ENCODE data around the gene FAM3A. TPM values are rescaled to one million over a fixed set of nuclear protein-coding genes. Genes with fewer than 3 reads are reported as not detected.

The FAM3A gene
- polyA plus RNA-seq, 1 of the 3 experiments (the other 2 are of a cell fraction), result 42.1 TPM

GRCh38 chrX:154548028-154548316, 31.9 kb upstream of the FAM3A start:
- Histone ChIP-seq H3F3A (replicated peaks; ENCODE audit: insufficient read depth) (peaks cover 6% of the 10 kb centered on the region), H3K27me3 (ENCODE audit: insufficient read depth) (peaks cover 17% of the 10 kb centered on the region), H3K36me3 (replicated peaks in 1 of 2; ENCODE audit: control insufficient read depth in 1 of 2, insufficient read depth in 2 of 2, low read length in 1 of 2) (no peaks in the 10 kb centered on the region), H3K4me3 (ENCODE audit: low read depth in 2 of 2, low read length in 1 of 2) (peak overlapping the region; percentile 68 to 70), H3K4me1 (ENCODE audit: control insufficient read depth in 1 of 2, insufficient read depth in 2 of 2, low read depth in 1 of 2, low read length in 1 of 2) (peaks cover under 1 to 7% of the 10 kb centered on the region in 2 experiments; a peak in 1 of 4 replicates), H3K27ac (ENCODE audit: low read depth in 2 of 2, low read length in 1 of 2) (peak overlapping the region; percentile 94), H3K79me2 (ENCODE audit: insufficient read depth) (peaks cover 67% of the 10 kb centered on the region), H3K9me3 (no peaks in the 10 kb centered on the region), H3K9ac (peak overlapping the region; percentile 77), H4K20me1 (ENCODE audit: insufficient read depth) (peaks cover 9% of the 10 kb centered on the region), H3K9me2 (no peaks in the 10 kb centered on the region), H2AFZ (ENCODE audit: low read depth) (no peak overlapping the region), H3K4me2 (peak overlapping the region; percentile 77)
- CTCF ChIA-PET, result interaction anchor here (1.2 kb wide), 2 partner anchors 12 to 117 kb away, joined by 3 to 5 read pairs; no protein-coding TSS in a partner anchor
- WGBS (ENCODE audit: low lambda C conversion rate), result 21% methylated on average over 9 of the region's 9 CpGs
- DNase-seq, result no peak
- TF ChIP-seq ELF1 (IDR thresholded peaks at IDR 0.05) (no peak), CHD2 (IDR thresholded peaks at IDR 0.05; ENCODE audit: low read length, partially characterized antibody) (no peak), SMC3 (IDR thresholded peaks at IDR 0.05; ENCODE audit: low read depth, low read length) (no peak), MXI1 (IDR thresholded peaks at IDR 0.05; ENCODE audit: low read depth, low read length) (no peak), MEF2A (IDR thresholded peaks at IDR 0.05; ENCODE audit: borderline replicate concordance, low read depth) (no peak), FOSL2 (IDR thresholded peaks at IDR 0.05; ENCODE audit: borderline replicate concordance, low read depth) (no peak), RCOR1 (IDR thresholded peaks at IDR 0.05; ENCODE audit: low read length) (no peak), RAD21 (IDR thresholded peaks at IDR 0.05; ENCODE audit: low read length) (no peak), ZBTB33 (IDR thresholded peaks at IDR 0.05; ENCODE audit: borderline replicate concordance, low read depth) (no peak), NFIC (IDR thresholded peaks at IDR 0.05; ENCODE audit: borderline replicate concordance) (no peak), FOXJ3 (CRISPR knock-in tag; IDR thresholded peaks at IDR 0.05) (no peak), SIN3A (IDR thresholded peaks at IDR 0.05; ENCODE audit: borderline replicate concordance, low read depth, low read length) (no peak), MAX (IDR thresholded peaks at IDR 0.05; ENCODE audit: low read depth) (no peak), CTCF (IDR thresholded peaks at IDR 0.05) (no peak), YY1 (IDR thresholded peaks at IDR 0.05; ENCODE audit: low read depth) (no peak)
- TF ChIP-seq, protein P1, sequence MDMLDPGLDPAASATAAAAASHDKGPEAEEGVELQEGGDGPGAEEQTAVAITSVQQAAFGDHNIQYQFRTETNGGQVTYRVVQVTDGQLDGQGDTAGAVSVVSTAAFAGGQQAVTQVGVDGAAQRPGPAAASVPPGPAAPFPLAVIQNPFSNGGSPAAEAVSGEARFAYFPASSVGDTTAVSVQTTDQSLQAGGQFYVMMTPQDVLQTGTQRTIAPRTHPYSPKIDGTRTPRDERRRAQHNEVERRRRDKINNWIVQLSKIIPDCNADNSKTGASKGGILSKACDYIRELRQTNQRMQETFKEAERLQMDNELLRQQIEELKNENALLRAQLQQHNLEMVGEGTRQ (IDR thresholded peaks at IDR 0.05; ENCODE audit: borderline replicate concordance, low read depth, low read length), result no peak
- POLR2A ChIA-PET, result no interaction called here

All from SK-N-SH (cell line).